GM19397 (cell line): ENCODE measurements around the gene TRIM7.
"Not testable (repeated sequence)": the region's sequence is repeated elsewhere in the genome, so short reads cannot be mapped to it uniquely, and the experiment has no call there.

Experiments used
- ATAC-seq: cut with Tn5 transposase; IDR thresholded peaks from one replicate; pipeline ENCODE4 v1.9.1; 2021; ENCODE audit warnings: mild to moderate bottlenecking, moderate library complexity; ENCODE audit not compliant: unreplicated experiment

The TRIM7 gene

GRCh38 chr5:181176254-181176952, 28.6 kb downstream of the TRIM7 start:
- ATAC-seq: no peak

- no peak for ATAC-seq
Measured at GRCh38 chr5:181173420-181174342, 31.3 kb downstream of the TRIM7 start.

DNA sequence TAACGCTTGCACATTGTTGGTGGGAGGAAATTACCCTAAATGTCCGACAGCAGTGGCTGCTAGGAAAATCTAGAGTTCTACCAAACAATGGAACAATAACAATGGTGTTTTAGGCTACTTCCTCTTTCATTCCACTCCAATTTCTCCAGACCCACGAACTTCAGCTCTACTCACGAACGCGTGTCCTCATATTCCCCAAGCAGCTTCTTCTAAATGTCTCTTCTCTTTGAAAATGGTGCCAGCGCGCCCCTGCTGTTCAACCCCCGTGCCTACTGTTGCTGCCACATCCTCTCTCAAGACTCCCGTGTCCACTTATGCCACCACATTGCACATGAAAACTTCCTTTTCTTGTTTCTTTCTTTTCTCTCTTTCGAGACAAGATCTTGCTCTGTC, 32.0 kb downstream of the TRIM7 start:
- no peak for ATAC-seq

DNA sequence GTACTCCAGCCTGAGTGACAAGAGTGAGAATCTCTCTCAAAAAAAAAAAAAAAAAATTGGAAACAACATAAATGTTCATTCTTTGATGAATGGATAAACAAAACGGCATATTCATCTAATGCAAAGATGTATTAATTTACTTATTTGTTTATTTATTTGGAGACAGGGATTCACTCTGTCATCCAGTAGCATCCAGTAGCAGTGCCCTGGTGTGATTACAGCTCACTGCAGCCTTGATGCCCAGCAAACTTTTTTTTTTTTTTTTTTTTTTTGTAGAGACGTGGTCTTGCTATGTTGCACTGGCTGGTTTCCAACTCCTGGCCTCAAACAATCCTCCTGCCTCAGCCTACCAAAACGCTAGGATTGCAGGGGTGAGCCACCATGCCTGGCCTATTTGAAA, 33.2 kb downstream of the TRIM7 start:
- no peak for ATAC-seq

DNA sequence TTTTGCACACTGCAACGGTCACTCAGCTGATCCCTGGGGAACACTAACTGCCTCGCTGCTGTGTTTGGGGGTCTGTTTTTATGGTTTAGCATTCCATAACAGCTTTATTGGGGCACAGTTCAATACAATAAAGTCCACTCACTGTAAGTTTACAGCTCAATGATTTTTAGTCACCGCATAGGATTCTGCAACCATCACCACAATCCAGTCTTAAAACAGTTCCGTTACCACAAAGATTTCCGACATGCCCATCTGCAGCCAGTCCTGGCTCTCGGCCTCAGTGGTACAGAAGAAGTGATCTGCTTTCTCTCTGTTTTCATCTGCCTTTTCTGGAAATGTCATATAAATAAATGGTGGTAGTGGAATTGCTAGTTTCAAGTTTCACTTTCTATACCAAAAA, 34.0 kb downstream of the TRIM7 start:
- no peak for ATAC-seq

DNA sequence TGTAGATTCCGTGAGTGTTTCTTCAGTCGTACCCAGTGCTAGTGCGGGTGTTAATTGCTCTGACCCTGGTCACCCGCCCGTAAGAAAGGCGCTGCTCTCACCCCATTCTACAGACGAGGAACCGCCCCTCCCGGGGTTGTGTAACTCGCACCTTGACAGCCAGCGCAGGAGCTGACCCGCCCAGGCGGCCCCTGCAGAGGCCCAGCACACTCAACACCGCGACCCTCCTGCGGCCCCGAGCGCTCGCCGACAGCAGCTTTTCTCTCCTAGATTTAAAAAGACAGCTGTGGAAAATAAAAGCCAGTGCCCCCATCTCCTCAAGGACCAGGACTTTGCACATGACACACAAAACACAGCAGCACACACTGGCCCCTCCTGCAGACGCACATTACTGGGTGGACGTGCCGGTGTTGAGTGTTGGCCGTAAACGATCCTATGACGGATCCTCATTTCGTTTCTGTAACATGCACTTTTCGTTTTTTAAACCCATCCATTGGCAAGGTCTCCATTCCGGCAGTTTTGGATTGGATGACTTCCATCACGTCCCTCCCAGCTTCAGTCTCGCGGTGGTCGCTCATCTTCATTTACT, 34.7 kb downstream of the TRIM7 start:
- ATAC-seq: no peak

- not testable (repeated sequence) for ATAC-seq
Measured at GRCh38 chr5:181169459-181170236, 35.3 kb downstream of the TRIM7 start.

DNA sequence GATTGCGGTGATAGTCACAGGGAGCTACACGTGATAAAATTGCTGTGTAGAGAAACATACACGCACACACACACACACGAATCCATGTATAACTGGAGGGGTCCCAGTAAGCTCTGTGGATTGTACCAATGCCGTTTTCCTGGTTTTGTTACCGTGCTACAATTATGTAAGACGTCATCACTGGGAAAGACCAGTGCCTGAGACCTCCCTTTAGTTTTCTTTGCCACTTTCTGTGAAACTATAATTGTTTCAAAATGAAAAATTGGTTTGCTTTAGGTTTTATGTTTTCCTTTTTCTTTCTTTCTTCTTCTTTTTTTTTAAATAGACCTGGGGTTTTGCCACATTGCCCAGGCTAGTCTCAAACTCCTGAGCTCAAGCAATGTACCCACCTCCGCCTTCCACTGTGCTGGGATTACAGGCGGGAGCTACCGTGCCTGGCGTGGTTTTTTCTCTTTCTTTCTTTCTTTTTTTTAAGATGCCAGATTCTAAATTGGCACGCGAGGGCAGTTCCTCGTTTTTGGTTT, 36.3 kb downstream of the TRIM7 start:
- ATAC-seq: no peak

DNA sequence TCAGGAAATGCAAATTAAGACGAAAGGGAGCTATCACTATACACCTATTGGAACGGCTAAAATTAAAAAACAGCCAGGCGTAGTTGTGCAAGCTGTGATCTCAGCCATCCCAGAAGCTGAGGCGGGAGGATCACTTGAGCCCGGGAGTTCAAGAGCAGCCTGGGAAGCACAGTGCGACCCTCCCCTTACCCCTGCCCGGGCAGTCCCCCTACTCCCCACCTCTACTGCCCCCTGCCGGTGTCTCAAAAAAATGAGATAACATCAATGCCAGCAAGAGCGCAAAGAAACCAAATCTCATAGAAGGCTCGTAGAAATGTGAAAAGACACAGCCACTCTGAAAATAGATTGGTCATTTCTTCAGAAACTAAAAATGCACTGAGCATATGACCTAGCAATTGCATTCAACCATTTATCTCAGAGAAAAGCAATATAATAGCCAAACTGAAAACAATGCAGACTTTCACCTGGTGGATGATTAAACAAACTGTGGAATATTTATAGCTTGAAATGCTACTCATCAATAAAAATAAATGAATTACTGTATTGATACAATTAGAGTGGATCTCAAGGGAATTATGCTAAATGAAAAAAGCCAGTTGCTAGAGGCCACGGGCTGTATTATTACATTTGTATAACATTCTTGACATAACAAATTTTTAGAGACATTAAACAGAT, 37.0 kb downstream of the TRIM7 start:
- ATAC-seq: no peak

DNA sequence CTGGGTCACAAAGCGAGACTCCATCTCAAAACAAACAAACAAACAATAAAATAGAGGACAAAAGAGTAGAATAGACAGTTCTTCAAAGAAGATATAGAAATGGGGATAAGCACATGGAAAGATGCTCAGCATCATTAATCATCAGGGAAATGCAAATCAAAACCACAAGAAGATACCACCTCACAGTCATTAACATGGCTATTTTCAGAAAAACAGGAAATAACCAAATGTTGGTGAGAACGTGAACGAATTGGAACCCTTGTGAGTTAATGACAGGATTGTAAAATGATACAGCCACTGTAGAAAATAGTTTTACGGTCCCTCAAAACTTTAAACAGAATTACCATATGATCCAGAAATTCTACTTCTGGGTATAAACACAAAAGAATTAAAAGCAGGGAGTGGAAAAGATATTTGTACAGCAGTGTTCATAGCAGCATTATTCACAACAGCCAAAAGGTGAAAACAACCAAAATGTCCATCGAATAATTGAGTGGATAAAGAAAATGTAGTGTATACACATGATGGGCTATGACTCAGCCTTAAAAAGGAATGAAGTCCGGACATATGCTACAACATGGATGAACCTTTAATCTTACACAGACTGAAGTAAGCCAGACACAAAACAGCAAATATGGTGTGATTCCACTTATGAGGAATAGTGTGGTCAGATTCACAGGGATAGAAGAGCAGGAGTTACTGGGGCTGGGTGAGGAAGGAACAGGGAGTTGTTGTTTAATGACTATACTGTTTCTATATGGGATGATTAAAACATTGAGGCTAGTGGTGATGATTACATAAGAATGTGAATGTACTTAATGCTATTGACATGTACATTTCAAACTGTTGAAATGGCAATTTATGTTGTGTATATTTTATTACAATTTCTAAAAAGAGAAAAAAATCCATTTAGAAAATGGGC, 37.9 kb downstream of the TRIM7 start:
- ATAC-seq: no peak

GRCh38 chr5:181164076-181164952, 40.7 kb downstream of the TRIM7 start:
- ATAC-seq: no peak

GRCh38 chr5:181163487-181164075, 41.4 kb downstream of the TRIM7 start:
- no peak for ATAC-seq

GRCh38 chr5:181161534-181162175, 43.3 kb downstream of the TRIM7 start:
- ATAC-seq: no peak

- ATAC-seq: not testable (repeated sequence)
Measured at GRCh38 chr5:181160755-181161533, 44.1 kb downstream of the TRIM7 start.

DNA sequence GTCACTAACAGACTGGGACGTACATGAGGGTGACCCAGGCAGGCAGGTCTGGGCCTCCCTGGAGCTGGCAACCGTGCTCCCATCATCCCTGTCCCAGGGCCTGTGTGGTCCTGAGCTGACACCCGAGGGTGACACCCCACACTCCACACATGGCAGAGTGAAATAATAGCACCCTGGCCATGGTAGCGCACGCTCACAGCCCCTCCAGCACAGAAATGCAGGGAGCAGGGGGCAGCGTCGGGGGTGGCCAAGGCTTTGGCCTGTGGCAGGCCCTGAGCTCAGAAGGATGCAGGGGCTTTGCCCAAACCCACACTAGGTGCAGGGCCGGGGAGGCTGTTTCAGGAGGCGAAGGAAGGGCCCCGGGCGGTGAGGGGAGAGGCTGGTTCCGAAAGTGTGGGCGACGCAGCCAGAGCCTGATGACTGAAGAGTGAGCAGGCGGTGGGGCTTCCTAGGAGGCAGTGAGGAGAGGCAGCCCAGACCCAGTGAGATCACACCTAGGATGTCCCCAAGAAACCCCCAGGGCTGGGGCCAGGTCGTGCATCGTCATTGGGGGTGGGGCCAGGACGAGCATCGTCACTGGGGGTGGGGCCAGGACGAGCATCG, 44.7 kb downstream of the TRIM7 start:
- peak; percentile 42 for ATAC-seq
